ENCODE results near the gene TP63. TPM values are rescaled to one million over a fixed set of nuclear protein-coding genes. Genes with fewer than 3 reads are reported as not detected.

TP63 gene
- polyA plus RNA-seq, 1 donor from 2014 or later = 0.12 TPM

DNA sequence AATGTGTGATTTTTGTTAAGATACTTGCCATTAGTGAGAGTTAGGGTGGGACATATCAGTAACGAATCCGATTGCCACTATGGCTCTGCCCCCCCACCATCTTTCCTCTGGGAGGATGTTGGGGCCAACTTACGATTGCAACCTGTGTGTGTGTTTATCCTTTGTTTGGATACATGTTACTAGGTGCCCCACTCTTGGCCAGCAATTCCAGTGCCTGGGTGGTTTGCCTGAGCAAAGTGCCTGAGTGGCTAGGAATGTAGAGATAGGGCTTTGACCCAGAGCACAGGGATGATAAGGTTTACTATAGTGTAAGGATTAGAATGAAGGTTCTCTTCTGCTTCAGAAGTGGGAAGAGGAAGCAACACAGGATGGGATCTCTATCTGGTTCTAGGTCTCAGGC is 231.8 kb downstream of the TP63 start:
- Histone ChIP-seq H3K9me3 (ENCODE audit: low read length) (no peaks in the 10 kb centered on the region), H4K20me1 (ENCODE audit: insufficient read depth) (no peaks in the 10 kb centered on the region), H3K4me2 (ENCODE audit: low read length) (no peak overlapping the region), H3K4me3 (ENCODE audit: low read length) (no peak overlapping the region), H2AFZ (ENCODE audit: low read depth, low read length) (no peak overlapping the region), H3K27ac (ENCODE audit: low read length) (no peak overlapping the region), H3K9me2 (ENCODE audit: insufficient read depth, low read length) (no peaks in the 10 kb centered on the region), H3K27me3 (ENCODE audit: insufficient read depth, low read depth, low read length) (no peaks in the 10 kb centered on the region), H3K79me2 (replicated peaks; ENCODE audit: insufficient read depth, low read length) (no peaks in the 10 kb centered on the region), H3F3A (ENCODE audit: insufficient read depth, low read length, poor library complexity, severe bottlenecking) (no peaks in the 10 kb centered on the region), H3K36me3 (ENCODE audit: insufficient read depth, low read length) (no peaks in the 10 kb centered on the region), H3K9ac (ENCODE audit: low read length) (no peak overlapping the region)
- TF ChIP-seq, protein P1, sequence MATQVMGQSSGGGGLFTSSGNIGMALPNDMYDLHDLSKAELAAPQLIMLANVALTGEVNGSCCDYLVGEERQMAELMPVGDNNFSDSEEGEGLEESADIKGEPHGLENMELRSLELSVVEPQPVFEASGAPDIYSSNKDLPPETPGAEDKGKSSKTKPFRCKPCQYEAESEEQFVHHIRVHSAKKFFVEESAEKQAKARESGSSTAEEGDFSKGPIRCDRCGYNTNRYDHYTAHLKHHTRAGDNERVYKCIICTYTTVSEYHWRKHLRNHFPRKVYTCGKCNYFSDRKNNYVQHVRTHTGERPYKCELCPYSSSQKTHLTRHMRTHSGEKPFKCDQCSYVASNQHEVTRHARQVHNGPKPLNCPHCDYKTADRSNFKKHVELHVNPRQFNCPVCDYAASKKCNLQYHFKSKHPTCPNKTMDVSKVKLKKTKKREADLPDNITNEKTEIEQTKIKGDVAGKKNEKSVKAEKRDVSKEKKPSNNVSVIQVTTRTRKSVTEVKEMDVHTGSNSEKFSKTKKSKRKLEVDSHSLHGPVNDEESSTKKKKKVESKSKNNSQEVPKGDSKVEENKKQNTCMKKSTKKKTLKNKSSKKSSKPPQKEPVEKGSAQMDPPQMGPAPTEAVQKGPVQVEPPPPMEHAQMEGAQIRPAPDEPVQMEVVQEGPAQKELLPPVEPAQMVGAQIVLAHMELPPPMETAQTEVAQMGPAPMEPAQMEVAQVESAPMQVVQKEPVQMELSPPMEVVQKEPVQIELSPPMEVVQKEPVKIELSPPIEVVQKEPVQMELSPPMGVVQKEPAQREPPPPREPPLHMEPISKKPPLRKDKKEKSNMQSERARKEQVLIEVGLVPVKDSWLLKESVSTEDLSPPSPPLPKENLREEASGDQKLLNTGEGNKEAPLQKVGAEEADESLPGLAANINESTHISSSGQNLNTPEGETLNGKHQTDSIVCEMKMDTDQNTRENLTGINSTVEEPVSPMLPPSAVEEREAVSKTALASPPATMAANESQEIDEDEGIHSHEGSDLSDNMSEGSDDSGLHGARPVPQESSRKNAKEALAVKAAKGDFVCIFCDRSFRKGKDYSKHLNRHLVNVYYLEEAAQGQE (IDR thresholded peaks at IDR 0.05; ENCODE audit: borderline replicate concordance) = no peak
- no peak for TF ChIP-seq RAD21 (conservative IDR thresholded peaks at IDR 0.05)

DNA sequence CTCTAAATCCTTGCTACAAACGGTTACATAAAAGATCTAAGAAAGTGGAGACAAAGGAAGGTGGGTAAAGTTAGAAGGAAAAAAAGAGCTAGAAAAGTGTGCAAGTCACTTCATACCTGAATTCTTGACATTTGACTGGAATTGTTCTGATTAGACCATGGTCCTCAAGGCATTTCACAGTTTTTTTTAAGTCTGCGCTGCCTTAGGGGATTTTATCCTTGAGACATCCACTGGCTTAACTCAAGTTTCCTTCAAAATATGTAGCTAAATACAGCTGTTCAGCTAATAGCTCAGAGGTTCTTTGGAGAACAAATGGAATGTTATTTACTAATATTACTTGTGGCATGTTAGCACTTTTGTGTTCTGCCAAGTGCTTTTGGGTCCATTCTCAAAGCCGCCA is 236.9 kb downstream of the TP63 start:
- Histone ChIP-seq H3K27me3 (ENCODE audit: insufficient read depth, low read depth, low read length) (no peaks in the 10 kb centered on the region), H3K79me2 (replicated peaks; ENCODE audit: insufficient read depth, low read length) (no peaks in the 10 kb centered on the region), H3K4me3 (ENCODE audit: low read length) (no peak overlapping the region), H4K20me1 (ENCODE audit: insufficient read depth) (no peaks in the 10 kb centered on the region), H3K36me3 (ENCODE audit: insufficient read depth, low read length) (no peaks in the 10 kb centered on the region), H3K27ac (ENCODE audit: low read length) (no peak overlapping the region), H2AFZ (ENCODE audit: low read depth, low read length) (no peak overlapping the region), H3F3A (ENCODE audit: insufficient read depth, low read length, poor library complexity, severe bottlenecking) (no peaks in the 10 kb centered on the region), H3K9ac (ENCODE audit: low read length) (no peak overlapping the region), H3K4me2 (ENCODE audit: low read length) (no peak overlapping the region), H3K9me2 (ENCODE audit: insufficient read depth, low read length) (no peaks in the 10 kb centered on the region), H3K9me3 (ENCODE audit: low read length) (no peaks in the 10 kb centered on the region)
- TF ChIP-seq TAF1 (IDR thresholded peaks at IDR 0.05; ENCODE audit: low read depth) (no peak), POLR2AphosphoS5 (IDR thresholded peaks at IDR 0.05) (no peak), RAD21 (conservative IDR thresholded peaks at IDR 0.05) (no peak), SMC3 (conservative IDR thresholded peaks at IDR 0.05; ENCODE audit: poor library complexity) (no peak), EZH2 (IDR thresholded peaks at IDR 0.05; ENCODE audit: borderline replicate concordance, insufficient read depth, low read length, poor library complexity, severe bottlenecking) (no peak), EP300 (conservative IDR thresholded peaks at IDR 0.05; ENCODE audit: poor library complexity, severe bottlenecking) (no peak), MXI1 (conservative IDR thresholded peaks at IDR 0.05; ENCODE audit: poor library complexity, severe bottlenecking) (no peak)
- TF ChIP-seq, protein P1 (IDR thresholded peaks at IDR 0.05; ENCODE audit: borderline replicate concordance) = no peak
- TF ChIP-seq, protein P2, sequence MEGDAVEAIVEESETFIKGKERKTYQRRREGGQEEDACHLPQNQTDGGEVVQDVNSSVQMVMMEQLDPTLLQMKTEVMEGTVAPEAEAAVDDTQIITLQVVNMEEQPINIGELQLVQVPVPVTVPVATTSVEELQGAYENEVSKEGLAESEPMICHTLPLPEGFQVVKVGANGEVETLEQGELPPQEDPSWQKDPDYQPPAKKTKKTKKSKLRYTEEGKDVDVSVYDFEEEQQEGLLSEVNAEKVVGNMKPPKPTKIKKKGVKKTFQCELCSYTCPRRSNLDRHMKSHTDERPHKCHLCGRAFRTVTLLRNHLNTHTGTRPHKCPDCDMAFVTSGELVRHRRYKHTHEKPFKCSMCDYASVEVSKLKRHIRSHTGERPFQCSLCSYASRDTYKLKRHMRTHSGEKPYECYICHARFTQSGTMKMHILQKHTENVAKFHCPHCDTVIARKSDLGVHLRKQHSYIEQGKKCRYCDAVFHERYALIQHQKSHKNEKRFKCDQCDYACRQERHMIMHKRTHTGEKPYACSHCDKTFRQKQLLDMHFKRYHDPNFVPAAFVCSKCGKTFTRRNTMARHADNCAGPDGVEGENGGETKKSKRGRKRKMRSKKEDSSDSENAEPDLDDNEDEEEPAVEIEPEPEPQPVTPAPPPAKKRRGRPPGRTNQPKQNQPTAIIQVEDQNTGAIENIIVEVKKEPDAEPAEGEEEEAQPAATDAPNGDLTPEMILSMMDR (IDR thresholded peaks at IDR 0.05; ENCODE audit: poor library complexity, severe bottlenecking) = no peak
